Keratinocyte (primary cell): ENCODE results near the gene TBC1D8.

Experiments used
- CTCF ChIP-seq, 3 experiments: IDR thresholded peaks in 1 of 3; conservative IDR thresholded peaks in 1 of 3; optimal IDR thresholded peaks in 1 of 3; 2 replicates in 2 of 3; 3 replicates in 1 of 3; pipeline versions ENCODE3 to v1.5.1; 2011; ENCODE audit warnings: low read length in 3 of 3, mild to moderate bottlenecking in 3 of 3, moderate library complexity in 2 of 3, control low read depth in 1 of 3, inconsistent platforms in 1 of 3; ENCODE audit not compliant: insufficient read depth in 2 of 3; ENCODE audit errors: extremely low read depth in 1 of 3
- EZH2 ChIP-seq: IDR thresholded peaks from one replicate; pipeline ENCODE4 v1.6.1; 2012; ENCODE audit warnings: inconsistent platforms, mild to moderate bottlenecking, low read length, moderate library complexity

- TF ChIP-seq CTCF (optimal IDR thresholded peaks at IDR 0.05 in 1 of 3, IDR thresholded peaks at IDR 0.05 in 1 of 3, conservative IDR thresholded peaks at IDR 0.05 in 1 of 3; ENCODE audit: extremely low read depth in 1 of 3, insufficient read depth in 2 of 3, low read length in 3 of 3), result peak in 1 of 3 experiments; percentile 32
- no peak for TF ChIP-seq EZH2
Measured at GRCh38 chr2:101150306-101151145, 656 bp downstream of the TBC1D8 start.
